Caco-2 (cell line): Measurements from ENCODE around the gene DSCAM. TPM values are rescaled to one million over a fixed set of nuclear protein-coding genes. Genes with fewer than 3 reads are reported as not detected.
"Not testable (repeated sequence)": the region's sequence is repeated elsewhere in the genome, so short reads cannot be mapped to it uniquely, and the experiment has no call there.

Experiments used
- BruUV-seq: library from RNA; stranded (reverse); fragments of 400-500 nt; replicated peaks from 2 replicates; lab custom pipeline; 2021; lab: Mats Ljungman, UMichigan
- CTCF ChIA-PET: fragments of 300-600 bp; sonication (Branson Sonifier 250); formaldehyde crosslinking; loops from one replicate; lab custom pipeline; 2022; ENCODE audit warnings: antibody characterized with exemption; lab: Charles Lee
- POLR2A ChIA-PET: fragments of 300-600 bp; sonication (Branson Sonifier 250); formaldehyde crosslinking; loops from one replicate; lab custom pipeline; 2022; ENCODE audit warnings: antibody characterized with exemption; lab: Charles Lee
- DNase-seq, 2 experiments: peaks; one replicate each; pipeline versions ENCODE4 v3.0.0 to v3.0.0-alpha.2; 2020 to 2022
- H3K27me3 ChIP-seq: replicated peaks from 2 replicates; pipeline ENCODE4 v1.6.0; 2011; ENCODE audit warnings: low read length; ENCODE audit not compliant: control insufficient read depth, insufficient read depth
- H3K36me3 ChIP-seq: 2 replicates; pipeline ENCODE4 v1.5.1; 2011; ENCODE audit warnings: low read length; ENCODE audit not compliant: control insufficient read depth, insufficient read depth
- H3K4me1 ChIP-seq: fragments of 250-450 bp; sonication (Bioruptor Pico); 2 replicates; pipeline ENCODE4 v1.5.1; 2020; ENCODE audit warnings: mild to moderate bottlenecking
- H3K4me3 ChIP-seq: 2 replicates; pipeline ENCODE4 v1.5.1; 2011; ENCODE audit warnings: low read depth, mild to moderate bottlenecking, control low read depth, low read length
- H3K9me3 ChIP-seq: fragments of 250-450 bp; sonication (Bioruptor Pico); 2 replicates; pipeline ENCODE4 v1.5.1; 2020; ENCODE audit warnings: mild to moderate bottlenecking, moderate library complexity
- H3K27ac Mint-ChIP-seq: one replicate; pipeline ENCODE4 v1.8.0; 2022; ENCODE audit warnings: mixed read lengths; ENCODE audit not compliant: unreplicated experiment
- H3K27me3 Mint-ChIP-seq: one replicate; pipeline ENCODE4 v1.8.0; 2022; ENCODE audit warnings: mixed read lengths; ENCODE audit not compliant: insufficient read depth, unreplicated experiment
- H3K36me3 Mint-ChIP-seq: one replicate; pipeline ENCODE4 v1.8.0; 2022; ENCODE audit warnings: mild to moderate bottlenecking, mixed read lengths; ENCODE audit not compliant: insufficient read depth, unreplicated experiment
- H3K4me1 Mint-ChIP-seq: one replicate; pipeline ENCODE4 v1.8.0; 2022; ENCODE audit warnings: low read depth, mixed read lengths; ENCODE audit not compliant: unreplicated experiment
- H3K4me3 Mint-ChIP-seq: one replicate; pipeline ENCODE4 v1.8.0; 2022; ENCODE audit warnings: mild to moderate bottlenecking, moderate library complexity, mixed read lengths; ENCODE audit not compliant: unreplicated experiment
- H3K9me3 Mint-ChIP-seq: one replicate; pipeline ENCODE4 v1.8.0; 2022; ENCODE audit warnings: mixed read lengths; ENCODE audit not compliant: unreplicated experiment
- CTCF ChIP-seq, 2 experiments: fragments of 200-600 bp in 1 of 2; IDR thresholded peaks; 1 replicate in 1 of 2; 2 replicates in 1 of 2; pipeline versions ENCODE4 v1.5.1 to v1.8.0; 2011 to 2022; ENCODE audit warnings: antibody characterized with exemption in 1 of 2, control low read depth in 1 of 2, inconsistent platforms in 1 of 2, low read depth in 1 of 2, low read length in 1 of 2, mild to moderate bottlenecking in 1 of 2, moderate library complexity in 1 of 2; ENCODE audit not compliant: insufficient read depth in 1 of 2, severe bottlenecking in 1 of 2, unreplicated experiment in 1 of 2
- intact Hi-C: fragments of 100-400 bp; cut with micrococcal nuclease; formaldehyde crosslinking; loops from one replicate; pipeline ENCODE4 v1.10.0; 2022; ENCODE audit not compliant: unreplicated experiment
- total RNA-seq: library from RNA; stranded (reverse); gene quantifications from 2 replicates; pipeline ENCODE4 v1.2.3, GENCODE V29; 2022

Gene DSCAM
- total RNA-seq, 1 experiment from 2014 or later: not detected

GRCh38 chr21:40187244-40187643 lies 659.7 kb downstream of the DSCAM start:
- no peaks in the 10 kb centered on the region for H3K4me1 Mint-ChIP-seq
- ChIA-PET CTCF (no interaction called here), POLR2A (no interaction called here)
- intact Hi-C loops: no loop called here
- Histone ChIP-seq H3K4me1 (no peaks in the 10 kb centered on the region), H3K27me3 (no peaks in the 10 kb centered on the region), H3K9me3 (no peaks in the 10 kb centered on the region), H3K4me3 (no peak overlapping the region), H3K36me3 (no peaks in the 10 kb centered on the region)
- no peak overlapping the region for H3K4me3 Mint-ChIP-seq
- H3K27ac Mint-ChIP-seq: no peak overlapping the region
- H3K9me3 Mint-ChIP-seq: peaks cover 8% of the 10 kb centered on the region
- peaks cover 2% of the 10 kb centered on the region for H3K36me3 Mint-ChIP-seq
- DNase-seq: no peak
- no peak for TF ChIP-seq CTCF (IDR thresholded peaks at IDR 0.05; ENCODE audit: insufficient read depth in 1 of 2, low read depth in 1 of 2, low read length in 1 of 2, severe bottlenecking in 1 of 2, unreplicated experiment in 1 of 2)
- H3K27me3 Mint-ChIP-seq: peaks cover 3% of the 10 kb centered on the region
- no TSS peak for BruUV-seq

GRCh38 chr21:40186045-40186444 lies 660.9 kb downstream of the DSCAM start:
- ChIA-PET CTCF (no interaction called here), POLR2A (no interaction called here)
- H3K36me3 ChIP-seq: no peaks in the 10 kb centered on the region
- no peaks in the 10 kb centered on the region for H3K4me1 Mint-ChIP-seq
- H3K4me1 ChIP-seq: no peaks in the 10 kb centered on the region
- H3K4me3 Mint-ChIP-seq: no peak overlapping the region
- H3K9me3 ChIP-seq: no peaks in the 10 kb centered on the region
- H3K27ac Mint-ChIP-seq: no peak overlapping the region
- BruUV-seq: no TSS peak
- H3K4me3 ChIP-seq: no peak overlapping the region
- DNase-seq: no peak
- no peak for TF ChIP-seq CTCF (IDR thresholded peaks at IDR 0.05; ENCODE audit: insufficient read depth in 1 of 2, low read depth in 1 of 2, low read length in 1 of 2, severe bottlenecking in 1 of 2, unreplicated experiment in 1 of 2)
- H3K27me3 ChIP-seq: no peaks in the 10 kb centered on the region
- peaks cover 13% of the 10 kb centered on the region for H3K9me3 Mint-ChIP-seq
- H3K36me3 Mint-ChIP-seq: peaks cover 8% of the 10 kb centered on the region
- intact Hi-C loops: no loop called here
- peaks cover 5% of the 10 kb centered on the region for H3K27me3 Mint-ChIP-seq

GRCh38 chr21:40185208-40185607 lies 661.8 kb downstream of the DSCAM start:
- POLR2A ChIA-PET: no interaction called here
- Histone ChIP-seq H3K4me1 (no peaks in the 10 kb centered on the region), H3K4me3 (no peak overlapping the region), H3K9me3 (no peaks in the 10 kb centered on the region), H3K36me3 (no peaks in the 10 kb centered on the region), H3K27me3 (no peaks in the 10 kb centered on the region)
- H3K4me1 Mint-ChIP-seq: no peaks in the 10 kb centered on the region
- peaks cover 5% of the 10 kb centered on the region for H3K27me3 Mint-ChIP-seq
- no peak overlapping the region for H3K4me3 Mint-ChIP-seq
- CTCF ChIA-PET: no interaction called here
- peaks cover 13% of the 10 kb centered on the region for H3K9me3 Mint-ChIP-seq
- no peak overlapping the region for H3K27ac Mint-ChIP-seq
- no peak for TF ChIP-seq CTCF (IDR thresholded peaks at IDR 0.05; ENCODE audit: insufficient read depth in 1 of 2, low read depth in 1 of 2, low read length in 1 of 2, severe bottlenecking in 1 of 2, unreplicated experiment in 1 of 2)
- BruUV-seq: no TSS peak
- intact Hi-C loops: no loop called here
- no peak for DNase-seq
- H3K36me3 Mint-ChIP-seq: peaks cover 8% of the 10 kb centered on the region

- H3K36me3 ChIP-seq, H3K4me3 ChIP-seq, H3K27ac Mint-ChIP-seq, H3K4me3 Mint-ChIP-seq, POLR2A ChIA-PET, H3K36me3 Mint-ChIP-seq, BruUV-seq, H3K27me3 Mint-ChIP-seq, H3K9me3 ChIP-seq, H3K4me1 Mint-ChIP-seq, H3K27me3 ChIP-seq, H3K4me1 ChIP-seq, CTCF ChIA-PET, DNase-seq, intact Hi-C loops: not testable (repeated sequence)
- H3K9me3 Mint-ChIP-seq: peaks cover 13% of the 10 kb centered on the region
Observed at GRCh38 chr21:40182491-40182890, 664.5 kb downstream of the DSCAM start.
